NCI-H2196 treated with DMSO at 0.1 percent for 48 hours (cell line): ENCODE measurements around the gene GPR162.

Experiments
- DNase-seq: peaks from one replicate; lab custom pipeline; 2025; ENCODE audit not compliant: unreplicated experiment; lab: John Stamatoyannopoulos, UW

GPR162 gene

GRCh38 chr12:6834254-6834653 lies 12.6 kb downstream of the GPR162 start:
- no peak for DNase-seq

GRCh38 chr12:6834873-6835272 lies 13.3 kb downstream of the GPR162 start:
- DNase-seq, result no peak

GRCh38 chr12:6836851-6837250 lies 15.2 kb downstream of the GPR162 start:
- DNase-seq, result no peak

- DNase-seq, result no peak
Measured at GRCh38 chr12:6837370-6838060, 15.9 kb downstream of the GPR162 start.

GRCh38 chr12:6838854-6839253 lies 17.2 kb downstream of the GPR162 start:
- DNase-seq, result no peak

GRCh38 chr12:6839482-6840201 lies 18.0 kb downstream of the GPR162 start:
- peak; percentile 7 for DNase-seq

- no peak for DNase-seq
Measured at GRCh38 chr12:6840330-6840729, 18.7 kb downstream of the GPR162 start.

- DNase-seq, result no peak
Measured at GRCh38 chr12:6840761-6841515, 19.3 kb downstream of the GPR162 start, which contains the start of gene GNB3. Gene GNB3, plus strand, starts transcription at chr12:6840925. Its CDS starts 363 bp downstream, at chr12:6841288.

- no peak for DNase-seq
Measured at GRCh38 chr12:6842075-6842474, 20.5 kb downstream of the GPR162 start.

GRCh38 chr12:6843118-6843902 lies 21.7 kb downstream of the GPR162 start:
- DNase-seq, result no peak

GRCh38 chr12:6845395-6845794 lies 23.8 kb downstream of the GPR162 start:
- DNase-seq, result no peak

GRCh38 chr12:6846316-6846869 lies 24.8 kb downstream of the GPR162 start:
- no peak for DNase-seq

- no peak for DNase-seq
Measured at GRCh38 chr12:6847676-6848075, 26.1 kb downstream of the GPR162 start.

- no peak for DNase-seq
Measured at GRCh38 chr12:6849427-6849826, 27.8 kb downstream of the GPR162 start.

GRCh38 chr12:6849976-6850560 lies 28.4 kb downstream of the GPR162 start:
- no peak for DNase-seq

GRCh38 chr12:6850796-6851152 lies 29.2 kb downstream of the GPR162 start:
- DNase-seq, result no peak

GRCh38 chr12:6851153-6851920 lies 29.7 kb downstream of the GPR162 start, which contains the start of gene CDCA3:
Gene CDCA3, minus strand, starts transcription at chr12:6851286. Its CDS starts 334 bp downstream, at chr12:6850952.
- DNase-seq, result peak; percentile 86

GRCh38 chr12:6851921-6852650 lies 30.5 kb downstream of the GPR162 start, which contains the start of gene USP5:
Gene USP5, plus strand, starts transcription at chr12:6852150. Its CDS starts 30 bp downstream, at chr12:6852180.
- DNase-seq, result peak; percentile 88
